HG03196 (cell line): Measurements from ENCODE around the gene TMEM209.
"Not testable (repeated sequence)": the region's sequence is repeated elsewhere in the genome, so short reads cannot be mapped to it uniquely, and the experiment has no call there.

Experiments
- ATAC-seq: cut with Tn5 transposase; IDR thresholded peaks from one replicate; pipeline ENCODE4 v1.9.1; 2021; ENCODE audit not compliant: unreplicated experiment

Gene TMEM209

GRCh38 chr7:130218806-130219620, 13.8 kb upstream of the TMEM209 start:
- no peak for ATAC-seq

GRCh38 chr7:130216750-130217149, 11.5 kb upstream of the TMEM209 start:
- no peak for ATAC-seq

DNA sequence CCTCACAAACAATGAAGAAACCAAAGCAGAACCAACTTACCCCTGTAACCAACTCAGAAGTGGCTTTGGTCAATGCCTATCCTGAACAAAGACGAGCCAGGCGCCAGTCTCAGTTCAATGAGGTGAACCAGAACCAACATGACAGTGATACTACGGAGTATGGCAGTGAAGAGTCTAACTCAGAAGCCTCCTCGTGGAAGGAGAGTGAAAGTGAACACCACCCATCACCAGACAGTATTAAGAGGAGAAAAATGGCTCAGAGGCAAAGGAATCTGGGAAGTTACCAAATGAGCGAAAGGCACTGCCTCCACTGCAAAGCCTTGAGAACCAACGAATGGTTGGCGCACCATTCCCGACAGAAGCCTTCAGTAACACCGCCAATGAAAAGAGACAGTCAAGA, 10.8 kb upstream of the TMEM209 start:
- no peak for ATAC-seq

GRCh38 chr7:130213828-130214227, 8.6 kb upstream of the TMEM209 start:
- ATAC-seq, result no peak

- ATAC-seq, result no peak
Observed at GRCh38 chr7:130210181-130210935, 5.2 kb upstream of the TMEM209 start.

DNA sequence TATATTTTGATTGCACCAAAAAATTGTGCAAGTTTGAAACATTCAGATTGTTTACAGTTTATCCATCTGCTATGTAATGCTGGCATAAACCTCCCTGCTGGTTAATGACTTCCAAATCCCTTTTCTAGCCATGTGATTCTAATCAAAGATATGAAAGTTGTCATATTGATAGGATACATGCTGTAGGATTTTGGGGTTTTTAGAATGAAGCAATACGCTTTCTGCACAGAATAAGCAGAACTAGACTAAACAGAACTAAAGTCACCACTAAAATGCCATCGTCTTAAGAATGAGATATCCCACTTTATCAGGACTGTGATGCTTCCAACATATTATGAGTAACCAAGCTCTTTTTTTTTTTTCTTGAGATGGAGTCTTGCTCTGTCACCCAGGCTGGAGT, 3.3 kb upstream of the TMEM209 start:
- ATAC-seq, result no peak

- ATAC-seq, result no peak
Observed at GRCh38 chr7:130207642-130208041, 2.4 kb upstream of the TMEM209 start, which contains the start of gene SSMEM1. Gene SSMEM1 (plus strand): TSS chr7:130207860. CDS start chr7:130207911, 51 bp downstream.

GRCh38 chr7:130207033-130207432, 1.8 kb upstream of the TMEM209 start:
- ATAC-seq, result no peak

DNA sequence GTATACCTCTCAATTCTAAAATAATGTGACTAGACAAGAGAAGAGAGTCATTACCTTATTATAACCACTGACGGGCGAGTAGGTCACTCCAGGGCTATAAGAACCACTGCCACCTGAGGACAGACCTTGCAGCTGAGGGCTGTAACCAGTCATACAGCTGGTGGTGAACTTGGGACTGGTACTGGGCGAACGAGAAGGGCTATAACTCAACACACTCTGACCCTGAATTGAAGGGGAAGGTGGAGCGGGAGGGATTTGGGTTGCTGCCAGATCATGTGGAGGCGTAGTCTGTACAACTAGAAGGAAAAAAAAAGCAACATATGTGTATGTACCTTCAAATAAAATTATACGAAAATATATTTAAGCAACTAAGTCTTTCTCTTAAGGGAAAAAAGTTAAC, 3.4 kb downstream of the TMEM209 start:
- no peak for ATAC-seq

GRCh38 chr7:130197094-130197493, 8.1 kb downstream of the TMEM209 start:
- ATAC-seq, result no peak

- ATAC-seq, result no peak
Observed at GRCh38 chr7:130196476-130196875, 8.7 kb downstream of the TMEM209 start.

DNA sequence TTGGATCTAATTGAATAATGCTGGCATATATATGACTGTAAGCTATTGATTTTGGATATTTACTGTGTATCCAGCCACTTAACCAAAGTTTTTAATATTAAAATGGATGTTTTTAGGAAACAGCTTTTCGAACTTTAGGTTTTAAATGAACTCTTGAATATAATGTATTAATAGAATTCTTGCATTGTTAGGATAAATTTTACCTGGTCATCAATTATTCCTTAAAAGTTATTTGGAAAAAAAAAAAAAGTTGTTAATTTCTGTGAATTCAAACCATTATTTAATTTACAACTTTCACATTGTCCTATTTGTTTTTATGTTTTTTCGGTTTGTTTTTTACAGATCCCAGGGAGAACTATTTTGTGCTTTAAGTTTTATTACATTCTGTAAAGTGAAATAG, 9.8 kb downstream of the TMEM209 start:
- no peak for ATAC-seq

GRCh38 chr7:130191791-130192190, 13.4 kb downstream of the TMEM209 start:
- no peak for ATAC-seq

- no peak for ATAC-seq
Observed at GRCh38 chr7:130189343-130189742, 15.9 kb downstream of the TMEM209 start.

DNA sequence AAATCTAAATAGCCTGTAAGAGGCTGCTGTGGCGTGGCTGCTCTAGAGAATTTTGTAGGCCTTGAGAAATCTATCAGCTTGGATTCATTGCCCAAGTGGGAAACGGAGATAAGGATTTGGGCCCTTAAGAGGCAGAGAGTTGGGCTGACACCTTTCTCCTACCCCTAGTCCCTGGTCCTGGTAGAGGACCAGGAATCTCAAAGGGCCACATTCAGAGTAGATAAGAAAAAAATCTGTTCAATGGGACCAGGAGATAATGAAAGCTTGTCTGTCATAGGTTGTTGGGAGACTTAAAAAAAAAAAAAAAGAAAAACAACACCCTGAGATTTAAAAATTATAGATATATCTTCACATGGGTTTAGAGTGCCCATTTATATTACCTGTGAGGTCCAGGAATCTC, 17.8 kb downstream of the TMEM209 start:
- ATAC-seq, result no peak

DNA sequence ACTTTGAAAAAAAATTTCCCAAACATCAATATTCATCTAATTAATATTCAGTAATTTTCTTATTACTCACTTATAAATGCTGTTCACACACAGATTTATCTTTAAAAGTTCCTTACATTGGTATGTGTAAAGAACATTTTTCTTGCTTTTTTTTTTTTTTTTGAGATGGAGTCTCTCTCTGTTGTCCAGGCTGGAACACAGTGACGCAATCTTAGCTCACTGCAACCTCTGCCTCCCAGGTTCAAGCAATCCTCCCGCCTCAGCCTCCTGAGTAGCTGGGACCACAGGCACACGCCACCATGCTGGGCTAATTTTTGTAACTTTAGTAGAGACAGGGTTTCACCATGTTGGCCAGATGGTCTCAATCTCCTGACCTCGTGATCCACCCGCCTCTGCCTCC, 20.9 kb downstream of the TMEM209 start:
- ATAC-seq, result not testable (repeated sequence)

- peak; percentile 73 for ATAC-seq
Observed at GRCh38 chr7:130182990-130183389, 22.2 kb downstream of the TMEM209 start.

DNA sequence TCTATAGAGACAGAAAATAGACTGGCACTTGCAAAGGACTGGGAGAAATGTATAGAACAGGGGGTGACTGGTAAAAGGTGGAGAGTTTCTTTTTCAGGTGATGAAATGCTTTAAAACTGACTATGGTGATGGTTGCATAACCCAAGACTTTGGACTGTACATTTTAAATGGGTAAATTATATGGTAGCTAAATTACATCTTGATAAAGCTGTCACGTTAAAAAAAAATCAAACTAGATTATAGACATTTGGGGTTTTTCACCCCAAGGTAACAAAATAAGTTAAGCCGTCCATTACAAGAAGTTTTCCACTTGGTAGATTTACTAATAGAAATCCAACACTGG, 24.0 kb downstream of the TMEM209 start:
- ATAC-seq, result no peak

DNA sequence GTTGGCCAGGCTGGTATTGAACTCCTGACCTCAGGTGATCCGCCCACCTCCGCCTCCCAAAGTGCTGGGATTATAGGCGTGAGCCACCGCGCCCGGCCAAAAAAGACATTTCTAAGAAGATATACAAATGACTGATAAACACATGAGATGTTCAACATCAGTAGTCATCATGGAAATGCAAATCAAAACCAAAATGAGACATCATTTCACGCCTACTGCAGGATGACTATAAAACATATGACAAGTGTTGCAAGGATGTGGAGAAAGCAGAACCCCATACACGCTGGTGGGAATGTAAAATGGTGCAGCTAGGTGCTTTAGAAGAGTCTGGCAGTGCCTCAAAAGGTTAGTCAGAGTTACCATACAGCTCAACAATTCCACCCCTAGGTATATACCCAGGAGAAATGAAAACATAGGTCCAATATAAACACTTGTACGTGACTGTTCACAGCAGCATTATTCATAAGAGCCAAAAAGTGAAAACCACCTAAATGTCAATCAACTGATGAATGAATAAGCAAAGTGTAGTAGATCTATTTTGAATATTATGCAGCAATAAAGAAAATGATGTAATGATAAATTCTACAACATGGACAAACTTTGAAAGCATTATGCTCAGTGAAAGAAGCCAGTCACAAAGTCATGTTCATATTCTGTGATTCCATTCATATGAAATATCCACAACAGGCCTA, 24.5 kb downstream of the TMEM209 start:
- ATAC-seq, result no peak

GRCh38 chr7:130179631-130180030, 25.6 kb downstream of the TMEM209 start:
- no peak for ATAC-seq

DNA sequence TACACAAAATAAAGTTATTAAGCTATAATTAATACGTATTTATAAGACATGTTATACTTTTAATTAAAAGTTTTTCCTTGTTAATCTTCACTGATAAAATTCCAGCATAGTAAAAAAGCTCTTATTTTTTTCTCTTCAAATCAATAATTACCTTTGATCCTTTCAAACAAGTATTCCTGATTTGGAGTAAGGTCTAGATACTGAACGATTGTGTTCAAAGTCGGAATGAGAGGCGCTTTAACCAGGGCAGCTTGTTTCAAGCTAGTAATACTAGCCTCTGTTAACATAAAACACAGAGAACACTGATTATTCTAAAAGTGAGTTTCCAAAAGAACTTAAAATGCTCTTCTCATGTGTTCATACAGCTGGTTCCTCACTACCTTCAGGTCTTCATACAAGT, 27.0 kb downstream of the TMEM209 start:
- no peak for ATAC-seq
